ENCODE measurements around the gene TPP2.

DNA sequence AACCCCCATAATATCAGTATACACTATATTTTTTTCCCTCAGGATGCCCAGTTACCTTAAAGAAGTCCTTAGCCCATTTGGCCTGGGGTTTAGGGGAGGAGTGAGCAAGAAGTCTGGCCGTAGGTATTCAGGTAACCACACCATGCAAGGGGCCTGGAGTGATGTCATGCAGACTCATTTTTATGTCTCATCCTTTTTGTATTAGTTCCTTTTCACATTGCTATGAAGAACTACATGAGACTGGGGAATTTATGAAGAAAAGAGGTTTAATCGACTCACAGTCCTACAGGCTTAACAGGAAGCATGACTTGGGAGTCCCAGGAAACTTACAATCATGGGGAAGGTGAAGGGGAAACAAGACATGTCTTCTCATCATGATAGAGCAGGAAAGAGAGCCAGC lies 12.2 kb downstream of the TPP2 start:
- TF ChIP-seq, protein P1, sequence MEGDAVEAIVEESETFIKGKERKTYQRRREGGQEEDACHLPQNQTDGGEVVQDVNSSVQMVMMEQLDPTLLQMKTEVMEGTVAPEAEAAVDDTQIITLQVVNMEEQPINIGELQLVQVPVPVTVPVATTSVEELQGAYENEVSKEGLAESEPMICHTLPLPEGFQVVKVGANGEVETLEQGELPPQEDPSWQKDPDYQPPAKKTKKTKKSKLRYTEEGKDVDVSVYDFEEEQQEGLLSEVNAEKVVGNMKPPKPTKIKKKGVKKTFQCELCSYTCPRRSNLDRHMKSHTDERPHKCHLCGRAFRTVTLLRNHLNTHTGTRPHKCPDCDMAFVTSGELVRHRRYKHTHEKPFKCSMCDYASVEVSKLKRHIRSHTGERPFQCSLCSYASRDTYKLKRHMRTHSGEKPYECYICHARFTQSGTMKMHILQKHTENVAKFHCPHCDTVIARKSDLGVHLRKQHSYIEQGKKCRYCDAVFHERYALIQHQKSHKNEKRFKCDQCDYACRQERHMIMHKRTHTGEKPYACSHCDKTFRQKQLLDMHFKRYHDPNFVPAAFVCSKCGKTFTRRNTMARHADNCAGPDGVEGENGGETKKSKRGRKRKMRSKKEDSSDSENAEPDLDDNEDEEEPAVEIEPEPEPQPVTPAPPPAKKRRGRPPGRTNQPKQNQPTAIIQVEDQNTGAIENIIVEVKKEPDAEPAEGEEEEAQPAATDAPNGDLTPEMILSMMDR (IDR thresholded peaks at IDR 0.05): no peak
- TF ChIP-seq POLR2A (IDR thresholded peaks at IDR 0.05) (no peak), POLR2AphosphoS5 (IDR thresholded peaks at IDR 0.05) (no peak)

Data from prostate gland (tissue), 2 donors.